ENCODE results near the gene RAB10.

Gene RAB10

DNA sequence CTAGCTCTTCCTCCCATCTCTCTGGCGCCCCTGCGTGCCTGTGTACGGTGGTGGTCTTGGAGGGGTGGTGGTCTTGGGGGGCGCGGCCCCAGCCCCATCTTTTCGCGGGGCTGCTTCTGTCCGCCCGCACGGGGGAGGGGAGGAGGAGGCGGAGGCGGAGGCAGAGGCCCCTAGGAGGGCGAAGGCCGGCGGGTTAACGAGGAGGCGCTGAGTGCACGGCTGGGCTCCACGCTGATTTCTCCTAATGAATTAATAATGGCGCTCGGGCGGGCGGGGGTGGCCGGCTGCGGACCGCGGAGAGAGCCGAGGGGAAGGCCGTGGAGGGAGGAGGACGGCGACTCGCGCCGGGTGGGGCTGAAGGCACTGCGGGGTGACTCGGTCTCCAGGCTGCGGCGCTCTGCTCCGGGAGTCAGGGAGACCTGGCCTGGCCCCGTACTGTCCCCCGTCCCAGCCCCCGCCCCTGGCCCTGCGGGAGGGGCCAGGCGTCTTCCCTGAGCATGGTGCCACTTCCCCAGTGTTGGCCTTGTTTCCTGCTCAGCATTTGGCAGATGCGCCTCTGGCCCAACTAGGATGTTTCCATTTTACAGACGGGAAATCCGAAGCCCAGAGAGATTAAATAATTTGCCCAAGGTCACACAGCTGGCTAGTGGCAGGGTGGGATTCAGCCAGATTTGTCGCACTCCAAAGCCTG lies 145.0 kb downstream of the RAB10 start:
- DNase-seq (ENCODE audit: low read depth in 2 of 2): no peak

DNA sequence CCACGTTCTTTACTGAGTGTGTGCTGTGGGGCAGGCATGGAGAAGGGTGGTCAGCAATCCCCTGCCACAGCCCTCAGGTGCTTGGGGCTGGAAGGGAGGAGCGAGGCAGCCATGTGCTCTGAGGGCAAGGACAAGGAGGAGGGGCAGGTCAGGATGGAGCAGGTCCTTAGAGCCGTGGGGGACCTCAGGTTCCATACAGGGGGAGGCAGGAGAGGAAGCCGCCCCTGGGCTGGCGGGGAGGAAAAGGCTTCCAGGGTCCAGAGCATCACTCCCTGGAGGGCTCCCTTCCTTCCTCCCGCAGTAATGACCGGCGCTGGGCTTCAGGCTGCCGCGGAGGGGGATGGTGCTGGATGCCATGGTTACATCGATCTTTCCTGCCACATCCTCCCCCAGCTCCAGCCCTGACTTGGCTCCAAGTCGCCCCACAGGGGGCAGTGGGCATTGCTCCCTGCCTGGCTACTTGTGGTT lies 145.6 kb downstream of the RAB10 start:
- no peak for DNase-seq (ENCODE audit: low read depth in 2 of 2)

DNA sequence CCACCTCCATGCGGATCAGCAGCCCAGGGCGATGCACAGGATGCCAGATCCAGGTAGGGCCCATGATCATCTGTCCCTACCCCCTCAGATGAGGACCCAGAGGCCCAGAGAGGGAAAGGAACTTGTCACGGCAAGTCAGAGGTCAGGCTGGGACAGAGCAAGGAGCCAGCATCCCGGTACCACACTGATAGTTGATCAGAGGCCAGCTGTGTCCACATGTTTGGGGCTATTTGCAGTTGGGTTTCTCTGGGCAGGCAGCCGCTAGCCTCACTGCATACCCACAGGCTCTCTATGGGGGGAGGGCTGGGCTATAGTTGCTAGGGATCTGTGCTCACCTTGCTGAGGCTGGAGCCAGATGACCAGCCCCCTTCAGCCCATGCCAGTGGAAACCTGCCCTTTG lies 148.6 kb downstream of the RAB10 start:
- no peak for DNase-seq (ENCODE audit: low read depth in 2 of 2)

DNA sequence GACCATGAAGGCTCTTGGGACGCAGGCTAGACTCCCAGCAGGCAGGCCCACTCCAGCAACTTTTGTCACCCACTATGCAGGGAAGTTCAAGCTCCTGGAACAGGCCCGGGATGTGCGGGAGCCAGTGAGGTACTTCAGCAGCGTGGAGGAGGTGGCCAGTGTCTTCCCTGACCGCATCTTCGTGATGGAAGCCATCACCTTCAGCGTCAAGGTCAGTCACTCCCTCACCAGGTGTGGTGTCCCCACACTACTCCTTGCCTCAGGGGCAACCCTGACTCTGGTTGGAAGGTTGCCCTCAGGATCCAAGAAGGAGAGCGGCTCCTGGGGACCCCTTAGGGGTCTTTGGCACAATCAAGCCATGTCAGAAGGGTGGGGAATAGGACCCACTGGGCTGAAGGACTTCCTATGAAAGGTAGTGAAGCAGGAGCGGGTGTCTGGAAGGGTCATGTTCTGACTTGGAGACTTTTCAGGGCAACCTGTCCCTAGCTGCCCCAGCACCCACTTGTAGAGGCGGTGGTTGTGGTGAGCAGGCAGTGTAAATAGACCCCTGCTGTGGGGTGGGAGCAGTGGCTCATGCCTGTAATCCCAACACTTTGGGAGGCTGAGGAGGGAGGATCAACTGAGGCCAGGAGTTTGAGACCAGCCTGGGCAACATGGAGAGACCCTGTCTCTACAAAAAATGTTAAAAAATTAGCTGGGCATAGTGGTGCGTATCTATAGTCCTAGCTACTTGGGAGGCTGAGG lies 149.2 kb downstream of the RAB10 start:
- DNase-seq (ENCODE audit: low read depth in 2 of 2): no peak

DNA sequence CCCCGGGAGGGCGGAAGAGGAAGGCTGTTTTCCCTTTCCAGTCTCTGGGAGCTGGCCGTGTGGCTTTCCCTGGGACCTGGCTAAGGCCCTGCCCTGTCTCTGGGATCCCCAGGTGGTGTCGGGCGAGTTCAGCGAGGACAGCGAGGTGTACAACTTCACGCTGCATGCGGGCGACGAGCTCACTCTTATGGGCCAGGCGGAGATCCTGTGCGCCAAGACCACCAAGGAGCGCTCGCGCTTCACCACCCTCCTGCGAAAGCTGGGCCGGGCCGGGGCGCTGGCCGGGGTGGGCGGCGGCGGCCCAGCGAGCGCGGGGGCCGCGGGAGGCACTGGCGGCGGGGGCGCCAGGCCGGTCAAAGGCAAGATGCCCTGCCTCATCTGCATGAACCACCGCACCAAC lies 150.2 kb downstream of the RAB10 start:
- DNase-seq (ENCODE audit: low read depth in 2 of 2): no peak

DNA sequence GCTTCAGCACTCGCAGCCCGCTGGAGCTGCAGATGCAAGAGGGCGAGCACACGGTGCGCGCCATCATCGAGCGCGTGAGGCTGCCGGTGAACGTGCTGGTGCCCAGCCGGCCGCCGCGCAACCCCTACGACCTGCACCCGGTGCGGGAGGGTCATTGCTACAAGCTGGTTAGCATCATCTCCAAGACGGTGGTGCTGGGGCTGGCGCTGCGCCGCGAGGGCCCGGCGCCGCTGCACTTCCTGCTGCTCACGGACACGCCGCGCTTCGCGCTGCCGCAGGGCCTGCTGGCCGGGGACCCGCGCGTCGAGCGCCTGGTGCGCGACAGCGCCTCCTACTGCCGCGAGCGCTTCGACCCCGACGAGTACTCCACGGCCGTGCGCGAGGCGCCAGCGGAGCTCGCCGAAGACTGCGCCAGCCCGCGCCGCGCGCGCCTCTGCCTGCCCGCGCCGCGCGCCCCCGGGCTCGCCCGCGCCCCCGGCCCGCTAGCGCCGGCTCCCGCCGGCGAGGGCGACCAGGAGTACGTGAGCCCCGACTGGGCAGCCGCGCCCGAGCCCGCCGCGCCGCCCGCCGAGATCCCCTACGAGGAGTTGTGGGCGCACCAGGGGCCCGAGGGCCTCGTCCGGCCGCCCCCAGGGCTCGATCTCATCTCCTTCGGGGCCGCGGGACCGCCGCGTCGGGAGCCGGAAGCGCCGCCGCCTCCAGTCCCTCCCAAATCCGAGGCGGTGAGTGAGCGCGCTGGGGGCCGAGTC lies 150.8 kb downstream of the RAB10 start:
- DNase-seq (ENCODE audit: low read depth in 2 of 2): peak; percentile 54 to 60

DNA sequence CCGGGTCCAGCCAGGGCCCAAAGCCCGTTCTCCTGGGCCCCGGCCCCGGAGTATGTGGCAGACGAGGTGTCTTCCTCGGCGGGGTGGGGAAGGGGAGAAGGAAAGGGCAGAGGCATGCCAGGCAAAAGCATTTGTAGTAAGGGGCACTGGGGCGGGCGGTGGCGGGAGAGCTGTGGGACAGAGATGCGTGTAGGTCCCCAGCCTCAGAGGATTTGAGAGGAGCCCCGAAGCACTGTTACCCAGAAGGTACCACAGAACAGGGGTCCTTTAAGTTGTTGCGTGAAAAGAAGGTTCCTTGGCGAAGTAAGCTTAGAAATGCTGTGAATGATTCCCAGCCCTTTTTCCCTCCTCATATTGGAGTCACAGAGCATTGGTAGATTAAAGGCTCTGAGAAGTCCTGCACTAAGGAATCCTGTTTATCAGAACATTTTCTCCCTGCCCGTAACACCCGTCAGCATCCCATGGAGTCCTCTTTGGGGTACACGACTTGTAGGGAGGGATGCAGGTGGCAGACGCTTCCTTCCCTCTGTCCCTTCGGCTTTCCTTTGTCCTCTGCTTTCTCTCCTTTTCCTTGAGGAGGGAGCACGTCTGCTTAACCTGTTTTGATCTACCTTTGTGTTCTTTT lies 151.5 kb downstream of the RAB10 start:
- DNase-seq (ENCODE audit: low read depth in 2 of 2): no peak

DNA sequence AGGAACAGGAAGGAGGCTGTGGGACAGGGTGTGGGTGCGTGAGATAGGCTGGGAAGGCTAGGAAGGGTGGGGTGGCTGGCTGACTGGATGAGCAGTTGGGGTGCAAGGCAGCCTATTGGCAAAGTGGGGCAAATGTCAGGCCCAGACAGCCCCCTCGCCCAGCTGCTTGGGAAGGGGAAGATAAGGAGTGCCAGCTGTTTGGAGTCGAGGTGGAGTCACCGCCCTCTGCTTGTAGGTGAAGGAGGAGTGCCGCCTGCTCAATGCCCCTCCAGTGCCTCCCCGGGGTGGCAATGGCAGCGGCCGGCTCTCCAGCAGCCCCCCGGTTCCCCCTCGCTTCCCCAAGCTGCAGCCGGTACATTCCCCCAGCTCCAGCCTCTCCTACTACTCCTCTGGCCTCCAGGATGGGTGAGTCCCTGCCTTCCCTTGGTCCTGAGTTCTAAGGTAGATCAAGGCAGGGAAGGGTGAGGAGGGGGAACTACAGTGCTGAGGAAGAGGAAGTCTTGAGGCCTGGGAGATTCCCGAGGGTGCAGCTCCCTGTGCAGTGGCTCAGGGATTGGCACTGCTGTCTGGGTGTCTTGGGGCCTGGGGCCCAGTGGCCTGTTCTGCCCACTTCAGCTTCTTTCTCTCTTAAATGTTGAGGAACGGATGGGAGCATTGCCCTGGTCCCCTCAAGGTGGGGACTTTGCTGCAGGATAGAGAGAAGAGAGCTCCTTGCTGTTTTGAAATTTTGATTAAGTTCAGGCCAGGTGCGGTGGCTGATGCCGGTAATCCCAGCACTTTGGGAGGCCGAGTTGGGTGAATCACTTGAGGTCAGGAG lies 152.3 kb downstream of the RAB10 start:
- DNase-seq (ENCODE audit: low read depth in 2 of 2): no peak

Measured in activated CD8-positive, alpha-beta memory T cell treated with anti-CD3 and anti-CD28 coated beads for 4 hours (primary cell).